ENCODE measurements around the gene CALML3.

DNA sequence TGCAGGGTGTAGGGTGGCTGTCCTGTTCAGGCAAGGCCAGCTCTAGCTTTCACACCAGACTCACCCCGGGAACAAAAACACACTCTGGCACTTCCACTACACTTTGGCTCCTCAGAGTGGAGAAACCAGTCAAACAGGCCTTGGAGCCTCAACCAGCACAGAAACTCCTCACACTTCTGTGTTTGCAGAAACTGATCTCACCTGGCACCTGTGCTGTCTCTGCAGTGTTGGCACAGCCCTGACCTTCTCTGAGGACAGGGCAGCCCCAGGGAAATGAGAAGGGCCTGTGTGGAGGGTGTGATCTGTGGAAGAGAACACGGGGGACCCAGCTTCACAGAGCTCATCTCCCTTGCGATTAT lies 21.3 kb upstream of the CALML3 start:
- TF ChIP-seq, protein P1, sequence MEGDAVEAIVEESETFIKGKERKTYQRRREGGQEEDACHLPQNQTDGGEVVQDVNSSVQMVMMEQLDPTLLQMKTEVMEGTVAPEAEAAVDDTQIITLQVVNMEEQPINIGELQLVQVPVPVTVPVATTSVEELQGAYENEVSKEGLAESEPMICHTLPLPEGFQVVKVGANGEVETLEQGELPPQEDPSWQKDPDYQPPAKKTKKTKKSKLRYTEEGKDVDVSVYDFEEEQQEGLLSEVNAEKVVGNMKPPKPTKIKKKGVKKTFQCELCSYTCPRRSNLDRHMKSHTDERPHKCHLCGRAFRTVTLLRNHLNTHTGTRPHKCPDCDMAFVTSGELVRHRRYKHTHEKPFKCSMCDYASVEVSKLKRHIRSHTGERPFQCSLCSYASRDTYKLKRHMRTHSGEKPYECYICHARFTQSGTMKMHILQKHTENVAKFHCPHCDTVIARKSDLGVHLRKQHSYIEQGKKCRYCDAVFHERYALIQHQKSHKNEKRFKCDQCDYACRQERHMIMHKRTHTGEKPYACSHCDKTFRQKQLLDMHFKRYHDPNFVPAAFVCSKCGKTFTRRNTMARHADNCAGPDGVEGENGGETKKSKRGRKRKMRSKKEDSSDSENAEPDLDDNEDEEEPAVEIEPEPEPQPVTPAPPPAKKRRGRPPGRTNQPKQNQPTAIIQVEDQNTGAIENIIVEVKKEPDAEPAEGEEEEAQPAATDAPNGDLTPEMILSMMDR (conservative IDR thresholded peaks at IDR 0.05), result no peak
- no peak for TF ChIP-seq EZH2 (IDR thresholded peaks at IDR 0.05; ENCODE audit: low read depth)
